Measurements from ENCODE around the gene SDCBP2.
"Not testable (repeated sequence)": the region's sequence is repeated elsewhere in the genome, so short reads cannot be mapped to it uniquely, and the experiment has no call there.

The SDCBP2 gene

GRCh38 chr20:1357921-1358671 lies 29.2 kb upstream of the SDCBP2 start:
- DNase-seq, result peak; percentile 50

GRCh38 chr20:1353956-1354355 lies 25.0 kb upstream of the SDCBP2 start:
- DNase-seq, result no peak

- peak; percentile 19 for DNase-seq
Measured at GRCh38 chr20:1346315-1346969, 17.5 kb upstream of the SDCBP2 start.

GRCh38 chr20:1345756-1346093 lies 16.8 kb upstream of the SDCBP2 start:
- DNase-seq, result no peak

GRCh38 chr20:1345030-1345755 lies 16.3 kb upstream of the SDCBP2 start:
- DNase-seq, result no peak

- DNase-seq, result not testable (repeated sequence)
Measured at GRCh38 chr20:1343446-1344124, 14.6 kb upstream of the SDCBP2 start.

- no peak for DNase-seq
Measured at GRCh38 chr20:1341561-1342265, 12.8 kb upstream of the SDCBP2 start.

GRCh38 chr20:1338801-1339200 lies 9.9 kb upstream of the SDCBP2 start:
- DNase-seq, result no peak

GRCh38 chr20:1338096-1338495 lies 9.2 kb upstream of the SDCBP2 start:
- DNase-seq, result no peak

- DNase-seq, result no peak
Measured at GRCh38 chr20:1337441-1337840, 8.5 kb upstream of the SDCBP2 start.

- DNase-seq, result no peak
Measured at GRCh38 chr20:1336699-1337367, 7.9 kb upstream of the SDCBP2 start.

GRCh38 chr20:1335961-1336698 lies 7.2 kb upstream of the SDCBP2 start:
- no peak for DNase-seq

GRCh38 chr20:1334761-1335160 lies 5.8 kb upstream of the SDCBP2 start:
- DNase-seq, result peak; percentile 64

- DNase-seq, result no peak
Measured at GRCh38 chr20:1334370-1334731, 5.4 kb upstream of the SDCBP2 start.

GRCh38 chr20:1333462-1334369 lies 4.8 kb upstream of the SDCBP2 start:
- DNase-seq, result no peak

GRCh38 chr20:1332749-1333300 lies 3.9 kb upstream of the SDCBP2 start:
- DNase-seq, result no peak

- no peak for DNase-seq
Measured at GRCh38 chr20:1331801-1332453, 3.0 kb upstream of the SDCBP2 start.

- no peak for DNase-seq
Measured at GRCh38 chr20:1331101-1331500, 2.2 kb upstream of the SDCBP2 start.

- DNase-seq, result no peak
Measured at GRCh38 chr20:1330075-1330830, 1.3 kb upstream of the SDCBP2 start.
